Measurements from ENCODE around the gene INSC.

DNA sequence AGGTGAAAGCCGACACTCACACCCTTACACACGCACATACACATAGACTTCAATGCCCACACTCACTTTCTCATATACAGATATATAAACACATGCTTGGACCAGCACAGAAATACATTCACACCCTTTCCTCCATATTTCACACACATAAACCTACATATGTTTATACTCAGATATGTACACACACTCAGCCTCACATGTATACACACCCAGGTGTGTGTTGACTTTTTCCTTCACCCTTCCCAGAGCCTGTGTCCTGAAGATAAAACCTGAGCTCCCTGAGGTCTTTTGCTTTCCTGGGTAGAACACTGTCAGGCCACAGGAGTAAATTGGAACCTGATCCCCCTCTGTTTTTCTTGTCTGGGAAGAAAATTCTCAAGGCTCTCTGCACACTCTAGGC is 62.8 kb downstream of the INSC start:
- TF ChIP-seq CTCF (IDR thresholded peaks at IDR 0.05; ENCODE audit: poor library complexity, severe bottlenecking) (no peak), POLR2AphosphoS5 (IDR thresholded peaks at IDR 0.05) (no peak), EZH2 (IDR thresholded peaks at IDR 0.05; ENCODE audit: borderline replicate concordance, insufficient read depth, low read length, poor library complexity, severe bottlenecking) (no peak), EP300 (conservative IDR thresholded peaks at IDR 0.05; ENCODE audit: poor library complexity, severe bottlenecking) (no peak), SMC3 (conservative IDR thresholded peaks at IDR 0.05; ENCODE audit: poor library complexity) (no peak)
- TF ChIP-seq, protein P1, sequence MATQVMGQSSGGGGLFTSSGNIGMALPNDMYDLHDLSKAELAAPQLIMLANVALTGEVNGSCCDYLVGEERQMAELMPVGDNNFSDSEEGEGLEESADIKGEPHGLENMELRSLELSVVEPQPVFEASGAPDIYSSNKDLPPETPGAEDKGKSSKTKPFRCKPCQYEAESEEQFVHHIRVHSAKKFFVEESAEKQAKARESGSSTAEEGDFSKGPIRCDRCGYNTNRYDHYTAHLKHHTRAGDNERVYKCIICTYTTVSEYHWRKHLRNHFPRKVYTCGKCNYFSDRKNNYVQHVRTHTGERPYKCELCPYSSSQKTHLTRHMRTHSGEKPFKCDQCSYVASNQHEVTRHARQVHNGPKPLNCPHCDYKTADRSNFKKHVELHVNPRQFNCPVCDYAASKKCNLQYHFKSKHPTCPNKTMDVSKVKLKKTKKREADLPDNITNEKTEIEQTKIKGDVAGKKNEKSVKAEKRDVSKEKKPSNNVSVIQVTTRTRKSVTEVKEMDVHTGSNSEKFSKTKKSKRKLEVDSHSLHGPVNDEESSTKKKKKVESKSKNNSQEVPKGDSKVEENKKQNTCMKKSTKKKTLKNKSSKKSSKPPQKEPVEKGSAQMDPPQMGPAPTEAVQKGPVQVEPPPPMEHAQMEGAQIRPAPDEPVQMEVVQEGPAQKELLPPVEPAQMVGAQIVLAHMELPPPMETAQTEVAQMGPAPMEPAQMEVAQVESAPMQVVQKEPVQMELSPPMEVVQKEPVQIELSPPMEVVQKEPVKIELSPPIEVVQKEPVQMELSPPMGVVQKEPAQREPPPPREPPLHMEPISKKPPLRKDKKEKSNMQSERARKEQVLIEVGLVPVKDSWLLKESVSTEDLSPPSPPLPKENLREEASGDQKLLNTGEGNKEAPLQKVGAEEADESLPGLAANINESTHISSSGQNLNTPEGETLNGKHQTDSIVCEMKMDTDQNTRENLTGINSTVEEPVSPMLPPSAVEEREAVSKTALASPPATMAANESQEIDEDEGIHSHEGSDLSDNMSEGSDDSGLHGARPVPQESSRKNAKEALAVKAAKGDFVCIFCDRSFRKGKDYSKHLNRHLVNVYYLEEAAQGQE (IDR thresholded peaks at IDR 0.05; ENCODE audit: borderline replicate concordance) = no peak
